Uterus (tissue), 4 donors: Measurements from ENCODE around the gene ULBP3. TPM values are rescaled to one million over a fixed set of nuclear protein-coding genes. Genes with fewer than 3 reads are reported as not detected.

Source experiments
- DNase-seq, 2 donors: peaks; one replicate each; pipeline ENCODE4 v3.0.0-alpha.2; 2019 to 2020
- H3K27ac ChIP-seq, 2 donors: fragments of 200-600 bp; sonication (generic); 1 replicate in 1 of 2; 2 replicates in 1 of 2; pipeline ENCODE4 v1.5.1; 2016 to 2018
- H3K27me3 ChIP-seq, 2 donors: fragments of 200-600 bp; sonication (generic); one replicate each; pipeline ENCODE4 v1.5.1; 2018 to 2019; ENCODE audit warnings: control low read depth in 1 of 2
- H3K36me3 ChIP-seq, 2 donors: fragments of 200-600 bp; sonication (generic); one replicate each; pipeline ENCODE4 v1.5.1; 2019; ENCODE audit warnings: control low read depth in 1 of 2
- H3K4me1 ChIP-seq, 2 donors: fragments of 200-600 bp; sonication (generic); one replicate each; pipeline ENCODE4 v1.5.1; 2018 to 2019; ENCODE audit warnings: control low read depth in 1 of 2
- H3K4me3 ChIP-seq, 2 donors: fragments of 200-600 bp; sonication (generic); 1 replicate in 1 of 2; 2 replicates in 1 of 2; pipeline ENCODE4 v1.5.1; 2018 to 2019; ENCODE audit warnings: mild to moderate bottlenecking in 1 of 2
- H3K9me3 ChIP-seq, 2 donors: fragments of 200-600 bp; sonication (generic); one replicate each; pipeline ENCODE4 v1.5.1; 2019; ENCODE audit warnings: control low read depth in 1 of 2
- CTCF ChIP-seq, 4 experiments: fragments of 200-600 bp in 2 of 4; fragments of 450-650 bp in 2 of 4; sonication (generic) in 2 of 4; IDR thresholded peaks; one replicate each; pipeline ENCODE4 v1.5.1; 2016 to 2019; ENCODE audit warnings: antibody characterized with exemption in 4 of 4, mild to moderate bottlenecking in 2 of 4, moderate library complexity in 1 of 4
- POLR2A ChIP-seq, 2 donors: fragments of 450-650 bp; IDR thresholded peaks; one replicate each; pipeline ENCODE4 v1.6.1; 2016; ENCODE audit warnings: antibody characterized with exemption in 2 of 2, mild to moderate bottlenecking in 1 of 2, moderate library complexity in 1 of 2
- intact Hi-C: fragments of 100-400 bp; cut with DNase I; formaldehyde crosslinking; loops from one replicate; pipeline ENCODE4 v1.15.1; 2023; ENCODE audit warnings: low total_unique reads
- total RNA-seq, 4 donors: library from RNA; depleted of rRNA in 3 of 4; stranded (reverse); fragments of >200 nt in 3 of 4; gene quantifications; one replicate each; pipeline versions ENCODE4 v1.1.0 to v1.2.4, GENCODE V29; 2014 to 2023
- donor health status: DM: yes; HTN: yes; CAD: no.

The ULBP3 gene
- total RNA-seq, 4 donors from 2014 or later = 0.61 to 2.9 TPM; not detected in 2

- H3K27ac ChIP-seq = no peak overlapping the region
- intact Hi-C loops = no loop called here
- H3K4me1 ChIP-seq = no peaks in the 10 kb centered on the region
- no peaks in the 10 kb centered on the region for H3K36me3 ChIP-seq
- H3K27me3 ChIP-seq = no peaks in the 10 kb centered on the region
- DNase-seq = no peak
- H3K4me3 ChIP-seq = no peak overlapping the region
- no peaks in the 10 kb centered on the region for H3K9me3 ChIP-seq
- TF ChIP-seq CTCF (IDR thresholded peaks at IDR 0.05) = no peak
- no peak for TF ChIP-seq POLR2A (IDR thresholded peaks at IDR 0.05)
Observed at GRCh38 chr6:150098155-150098554, 29.2 kb upstream of the ULBP3 start.

- no peaks in the 10 kb centered on the region for H3K36me3 ChIP-seq
- no peak for TF ChIP-seq POLR2A (IDR thresholded peaks at IDR 0.05)
- no peaks in the 10 kb centered on the region for H3K27me3 ChIP-seq
- no peak overlapping the region for H3K27ac ChIP-seq
- no peaks in the 10 kb centered on the region for H3K4me1 ChIP-seq
- H3K4me3 ChIP-seq = no peak overlapping the region
- H3K9me3 ChIP-seq = no peaks in the 10 kb centered on the region
- intact Hi-C loops = no loop called here
- DNase-seq = no peak
Observed at GRCh38 chr6:150093397-150093796, 24.5 kb upstream of the ULBP3 start.

GRCh38 chr6:150091476-150091875 is 22.6 kb upstream of the ULBP3 start:
- no peak for DNase-seq
- intact Hi-C loops = no loop called here
- H3K9me3 ChIP-seq = no peaks in the 10 kb centered on the region
- no peak overlapping the region for H3K27ac ChIP-seq
- TF ChIP-seq CTCF (IDR thresholded peaks at IDR 0.05) = no peak
- TF ChIP-seq POLR2A (IDR thresholded peaks at IDR 0.05) = no peak
- H3K36me3 ChIP-seq = no peaks in the 10 kb centered on the region
- H3K4me1 ChIP-seq = no peaks in the 10 kb centered on the region
- no peaks in the 10 kb centered on the region for H3K27me3 ChIP-seq
- no peak overlapping the region for H3K4me3 ChIP-seq

- no peaks in the 10 kb centered on the region for H3K27me3 ChIP-seq
- TF ChIP-seq POLR2A (IDR thresholded peaks at IDR 0.05) (no peak), CTCF (IDR thresholded peaks at IDR 0.05) (no peak)
- intact Hi-C loops = no loop called here
- DNase-seq = no peak
- H3K9me3 ChIP-seq = no peaks in the 10 kb centered on the region
- no peak overlapping the region for H3K27ac ChIP-seq
- H3K36me3 ChIP-seq = no peaks in the 10 kb centered on the region
- H3K4me3 ChIP-seq = no peak overlapping the region
- no peaks in the 10 kb centered on the region for H3K4me1 ChIP-seq
Observed at GRCh38 chr6:150090328-150090727, 21.4 kb upstream of the ULBP3 start.

GRCh38 chr6:150088481-150089154 is 19.7 kb upstream of the ULBP3 start:
- TF ChIP-seq POLR2A (IDR thresholded peaks at IDR 0.05) = no peak
- TF ChIP-seq CTCF (IDR thresholded peaks at IDR 0.05) = no peak
- H3K9me3 ChIP-seq = no peaks in the 10 kb centered on the region
- no peaks in the 10 kb centered on the region for H3K27me3 ChIP-seq
- no peak overlapping the region for H3K27ac ChIP-seq
- intact Hi-C loops = loop anchor here (10.0 kb wide), 1 partner anchor 726 kb away; no protein-coding TSS in a partner anchor
- DNase-seq = no peak
- H3K36me3 ChIP-seq = no peaks in the 10 kb centered on the region
- H3K4me1 ChIP-seq = no peaks in the 10 kb centered on the region
- H3K4me3 ChIP-seq = no peak overlapping the region
